ENCODE results near the gene CUL5. TPM values are rescaled to one million over a fixed set of nuclear protein-coding genes. Genes with fewer than 3 reads are reported as not detected.

Gene CUL5
- total and polyA plus RNA-seq, 2 of the 8 experiments (the other 6 are each of a cell fraction or from before 2014, with no cell fraction given) = 4.9 to 31.8 TPM

DNA sequence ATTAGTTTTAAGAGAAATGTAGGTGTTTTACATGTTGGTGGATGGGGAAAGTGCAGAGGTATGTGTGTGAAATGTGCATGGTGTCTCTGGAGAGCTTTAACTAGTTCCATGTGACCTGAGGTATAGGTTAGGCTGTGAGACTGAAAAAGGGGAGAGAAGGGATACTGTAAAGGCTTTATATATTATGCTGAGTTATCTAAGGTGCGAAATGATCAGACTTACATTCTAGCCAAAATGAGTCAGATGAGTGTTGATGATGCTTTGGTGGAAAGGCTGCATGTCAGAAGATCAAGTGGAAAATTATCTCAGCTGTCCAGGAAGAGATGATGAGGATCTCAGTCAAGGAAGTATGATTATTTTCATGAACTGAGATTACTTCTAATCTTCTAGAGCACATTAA lies 128.5 kb downstream of the CUL5 start:
- TF ChIP-seq CBX5 (IDR thresholded peaks at IDR 0.05; ENCODE audit: low read depth, low read length) (no peak), POLR2AphosphoS5 (IDR thresholded peaks at IDR 0.05; ENCODE audit: low read depth, low read length) (no peak), SP2 (IDR thresholded peaks at IDR 0.05; ENCODE audit: low read length) (no peak), CBX8 (IDR thresholded peaks at IDR 0.05; ENCODE audit: borderline replicate concordance, low read depth, low read length) (no peak), SIX5 (IDR thresholded peaks at IDR 0.05; ENCODE audit: low read depth, low read length) (no peak), EP300 (IDR thresholded peaks at IDR 0.05; ENCODE audit: borderline replicate concordance in 1 of 2, low read depth in 2 of 2, low read length in 2 of 2) (no peak), KDM4A (IDR thresholded peaks at IDR 0.05; ENCODE audit: low read depth, low read length, severe bottlenecking) (no peak), SIN3A (conservative IDR thresholded peaks at IDR 0.05 in 1 of 2, IDR thresholded peaks at IDR 0.05 in 1 of 2; ENCODE audit: low read depth in 1 of 2, low read length in 2 of 2) (no peak), HDAC2 (IDR thresholded peaks at IDR 0.05; ENCODE audit: borderline replicate concordance in 1 of 2, low read depth in 2 of 2, low read length in 2 of 2) (no peak), MAFK (IDR thresholded peaks at IDR 0.05; ENCODE audit: low read depth, low read length) (no peak), MAX (IDR thresholded peaks at IDR 0.05) (no peak), RFX5 (IDR thresholded peaks at IDR 0.05; ENCODE audit: borderline replicate concordance, low read depth, low read length) (no peak)
- Histone ChIP-seq H2BK15ac (ENCODE audit: low read length) (no peak overlapping the region), H3K9me3 (ENCODE audit: insufficient read depth in 2 of 2, low read depth in 1 of 2, low read length in 1 of 2) (no peaks in the 10 kb centered on the region), H3K4ac (replicated peaks; ENCODE audit: insufficient read length, low read depth, low read length) (no peak overlapping the region), H3K4me3 (ENCODE audit: extremely low read depth in 1 of 4, insufficient read depth in 2 of 4, low read depth in 3 of 4, low read length in 4 of 4) (no peak overlapping the region), H3K79me1 (ENCODE audit: low read depth, low read length) (no peaks in the 10 kb centered on the region), H2BK120ac (replicated peaks; ENCODE audit: low read depth, low read length) (no peak overlapping the region), H4K5ac (ENCODE audit: insufficient read length, low read depth, low read length) (no peak overlapping the region), H3K9ac (replicated peaks in 1 of 4; ENCODE audit: extremely low read depth in 1 of 4, low read depth in 3 of 4, low read length in 3 of 4) (no peak overlapping the region), H3K23me2 (ENCODE audit: low read depth, low read length) (no peaks in the 10 kb centered on the region), H4K91ac (replicated peaks; ENCODE audit: insufficient read length, low read length) (no peak overlapping the region), H2BK20ac (ENCODE audit: low read length) (no peak overlapping the region), H4K8ac (ENCODE audit: extremely low read depth, insufficient read depth, low read length) (no peak overlapping the region), H4K20me1 (replicated peaks in 1 of 2; ENCODE audit: control insufficient read depth in 1 of 2, insufficient read depth in 2 of 2, low read length in 2 of 2) (no peaks in the 10 kb centered on the region), H3K18ac (ENCODE audit: extremely low read depth, low read length) (no peak overlapping the region), H3K4me1 (replicated peaks in 1 of 4; ENCODE audit: control insufficient read depth in 3 of 4, insufficient read depth in 4 of 4, low read length in 3 of 4) (no peaks in the 10 kb centered on the region), H2BK12ac (ENCODE audit: low read depth, low read length) (no peak overlapping the region), H3K27me3 (replicated peaks in 1 of 4; ENCODE audit: control insufficient read depth in 3 of 4, extremely low read depth in 1 of 4, insufficient read depth in 3 of 4, low read length in 3 of 4) (no peaks in the 10 kb centered on the region), H3K79me2 (ENCODE audit: control insufficient read depth in 1 of 2, insufficient read depth in 2 of 2, low read length in 2 of 2) (no peaks in the 10 kb centered on the region), H3K23ac (ENCODE audit: insufficient read length) (no peak overlapping the region), H3K14ac (ENCODE audit: insufficient read length) (no peak overlapping the region), H2AK5ac (ENCODE audit: low read depth, low read length) (no peak overlapping the region), H2BK5ac (ENCODE audit: low read depth, low read length) (no peak overlapping the region), H3K4me2 (ENCODE audit: insufficient read depth in 1 of 2, low read depth in 2 of 2, low read length in 2 of 2) (no peak overlapping the region), H3K27ac (ENCODE audit: low read depth, low read length) (no peak overlapping the region), H3K56ac (replicated peaks; ENCODE audit: insufficient read length, low read depth, low read length) (no peak overlapping the region), H3K36me3 (ENCODE audit: control insufficient read depth in 2 of 4, insufficient read depth in 4 of 4, low read length in 3 of 4) (peaks cover 0 to 14% (median 0%) of the 10 kb centered on the region in 4 experiments; a peak in 3 of 8 replicates), H2AFZ (ENCODE audit: low read length) (no peak overlapping the region)
- POLR2A ChIA-PET (ENCODE audit: partially characterized antibody) = interaction anchor here (0.6 to 1.5 kb wide), 4 partner anchors 9 to 361 kb away, joined by 3 to 5 read pairs (median 4); partner anchors contain the start of gene POGLUT3
- no peak for DNase-seq (ENCODE audit: low read depth in 1 of 2, low spot score in 2 of 2)
- no peak for FAIRE-seq
- CTCF ChIA-PET (ENCODE audit: partially characterized antibody) = interaction anchor here (1.0 to 14.3 kb wide), 7 partner anchors 9 to 214 kb away, joined by 3 to 90 read pairs (median 3); partner anchors contain the start of gene ACAT1
- 100% methylated on average over 1 of the region's 1 CpG; no CpG with 5 or more reads in 1 of the 2 experiments for WGBS, 2 experiments (ENCODE audit: extremely low coverage in 1 of 2, insufficient coverage in 1 of 2, insufficient read length in 1 of 2, insufficient replicate concordance in 2 of 2, low coverage in 1 of 2, low lambda C conversion rate in 2 of 2, missing lambda C conversion rate in 1 of 2)
